ENCODE results near the gene ZNF665.

DNA sequence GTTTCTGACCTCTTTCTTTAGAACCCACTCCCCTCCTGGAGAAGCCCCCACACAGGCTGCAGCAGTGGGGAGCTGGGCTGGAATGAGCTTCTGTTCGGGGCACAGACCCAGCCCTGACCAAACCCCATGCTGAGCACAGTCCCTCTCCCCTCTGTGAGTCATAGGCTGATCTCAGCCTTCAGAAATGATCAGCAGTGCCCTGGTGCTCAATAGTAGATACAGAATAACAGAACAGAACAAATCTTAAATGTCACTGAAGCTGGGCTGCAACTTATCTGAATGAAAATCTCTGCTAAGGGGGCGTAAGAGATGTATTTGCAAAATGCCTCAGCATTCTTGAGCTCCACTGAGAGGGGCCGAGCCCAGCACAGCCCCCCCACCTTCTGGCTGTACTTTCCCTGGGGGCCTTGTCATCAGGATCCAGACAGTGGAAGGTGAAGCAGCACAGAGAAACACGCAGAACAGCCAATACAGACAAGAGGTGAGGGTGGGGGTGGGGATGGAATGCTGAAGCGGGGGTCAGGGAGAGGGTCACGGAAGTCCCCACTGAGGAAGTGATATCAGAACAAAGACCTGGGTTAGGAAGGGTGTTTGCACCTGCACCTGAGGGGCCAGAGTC lies 9.9 kb downstream of the ZNF665 start:
- TF ChIP-seq ESRRG (CRISPR knock-in tag; IDR thresholded peaks at IDR 0.05) (no peak), ZNF565 (CRISPR knock-in tag; conservative IDR thresholded peaks at IDR 0.05; ENCODE audit: low read depth) (no peak)
- TF ChIP-seq, protein P1, sequence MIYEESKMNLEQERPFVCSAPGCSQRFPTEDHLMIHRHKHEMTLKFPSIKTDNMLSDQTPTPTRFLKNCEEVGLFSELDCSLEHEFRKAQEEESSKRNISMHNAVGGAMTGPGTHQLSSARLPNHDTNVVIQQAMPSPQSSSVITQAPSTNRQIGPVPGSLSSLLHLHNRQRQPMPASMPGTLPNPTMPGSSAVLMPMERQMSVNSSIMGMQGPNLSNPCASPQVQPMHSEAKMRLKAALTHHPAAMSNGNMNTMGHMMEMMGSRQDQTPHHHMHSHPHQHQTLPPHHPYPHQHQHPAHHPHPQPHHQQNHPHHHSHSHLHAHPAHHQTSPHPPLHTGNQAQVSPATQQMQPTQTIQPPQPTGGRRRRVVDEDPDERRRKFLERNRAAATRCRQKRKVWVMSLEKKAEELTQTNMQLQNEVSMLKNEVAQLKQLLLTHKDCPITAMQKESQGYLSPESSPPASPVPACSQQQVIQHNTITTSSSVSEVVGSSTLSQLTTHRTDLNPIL (CRISPR knock-in tag; IDR thresholded peaks at IDR 0.05; ENCODE audit: low read depth), result no peak
- TF ChIP-seq, protein P2, sequence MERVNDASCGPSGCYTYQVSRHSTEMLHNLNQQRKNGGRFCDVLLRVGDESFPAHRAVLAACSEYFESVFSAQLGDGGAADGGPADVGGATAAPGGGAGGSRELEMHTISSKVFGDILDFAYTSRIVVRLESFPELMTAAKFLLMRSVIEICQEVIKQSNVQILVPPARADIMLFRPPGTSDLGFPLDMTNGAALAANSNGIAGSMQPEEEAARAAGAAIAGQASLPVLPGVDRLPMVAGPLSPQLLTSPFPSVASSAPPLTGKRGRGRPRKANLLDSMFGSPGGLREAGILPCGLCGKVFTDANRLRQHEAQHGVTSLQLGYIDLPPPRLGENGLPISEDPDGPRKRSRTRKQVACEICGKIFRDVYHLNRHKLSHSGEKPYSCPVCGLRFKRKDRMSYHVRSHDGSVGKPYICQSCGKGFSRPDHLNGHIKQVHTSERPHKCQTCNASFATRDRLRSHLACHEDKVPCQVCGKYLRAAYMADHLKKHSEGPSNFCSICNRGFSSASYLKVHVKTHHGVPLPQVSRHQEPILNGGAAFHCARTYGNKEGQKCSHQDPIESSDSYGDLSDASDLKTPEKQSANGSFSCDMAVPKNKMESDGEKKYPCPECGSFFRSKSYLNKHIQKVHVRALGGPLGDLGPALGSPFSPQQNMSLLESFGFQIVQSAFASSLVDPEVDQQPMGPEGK (CRISPR knock-in tag; IDR thresholded peaks at IDR 0.05; ENCODE audit: borderline replicate concordance), result no peak

Data from SK-N-SH treated with all-trans-retinoic acid at 6 μM for 48 hours (cell line).